Vagina (tissue), 2 donors: ENCODE results near the gene SNAP29. TPM values are rescaled to one million over a fixed set of nuclear protein-coding genes. Genes with fewer than 3 reads are reported as not detected.
"Not testable (repeated sequence)": the region's sequence is repeated elsewhere in the genome, so short reads cannot be mapped to it uniquely, and the experiment has no call there.

ENCODE experiments used
- DNase-seq, 2 donors: peaks; one replicate each; pipeline ENCODE4 v3.0.0-alpha.2; 2017; ENCODE audit errors: extremely low spot score in 2 of 2
- H3K27ac ChIP-seq: fragments of 200-600 bp; sonication (generic); one replicate; pipeline ENCODE4 v1.5.1; 2019
- H3K27me3 ChIP-seq: fragments of 200-600 bp; sonication (generic); one replicate; pipeline ENCODE4 v1.5.1; 2019
- H3K36me3 ChIP-seq, 2 donors: fragments of 200-600 bp; sonication (generic); one replicate each; pipeline ENCODE4 v1.5.1; 2017 to 2019
- H3K4me1 ChIP-seq: fragments of 200-600 bp; sonication (generic); one replicate; pipeline ENCODE4 v1.5.1; 2019
- H3K4me3 ChIP-seq, 2 donors: fragments of 200-600 bp; sonication (generic); 1 replicate in 1 of 2; 2 replicates in 1 of 2; pipeline ENCODE4 v1.5.1; 2016 to 2019
- H3K9me3 ChIP-seq: fragments of 200-600 bp; sonication (generic); one replicate; pipeline ENCODE4 v1.5.1; 2019
- POLR2A ChIP-seq, 2 donors: fragments of 450-650 bp; IDR thresholded peaks; one replicate each; pipeline ENCODE4 v1.6.1; 2017; ENCODE audit warnings: antibody characterized with exemption in 2 of 2, mild to moderate bottlenecking in 2 of 2, moderate library complexity in 2 of 2
- POLR2AphosphoS5 ChIP-seq, 2 donors: sonication (generic); formaldehyde crosslinking; IDR thresholded peaks; one replicate each; pipeline ENCODE4 v1.9.0; 2017; ENCODE audit warnings: antibody characterized with exemption in 2 of 2, mild to moderate bottlenecking in 2 of 2, low read depth in 1 of 2; ENCODE audit not compliant: insufficient read depth in 1 of 2
- intact Hi-C: fragments of 100-400 bp; cut with DNase I; formaldehyde crosslinking; loops from one replicate; pipeline ENCODE4 v1.15.1; 2023
- total RNA-seq: library from RNA; depleted of rRNA; stranded (reverse); fragments of >200 nt; gene quantifications from one replicate; pipeline ENCODE4 v1.2.3, GENCODE V29; 2016
- TF ChIP-seq, protein P1 (sequence below), 3 experiments: fragments of 450-650 bp in 2 of 3; fragments of 200-600 bp in 1 of 3; sonication (generic) in 1 of 3; IDR thresholded peaks; one replicate each; pipeline ENCODE4 v1.5.1; 2017 to 2019; ENCODE audit warnings: antibody characterized with exemption in 3 of 3, mild to moderate bottlenecking in 2 of 3, moderate library complexity in 2 of 3

The SNAP29 gene
- total RNA-seq, 1 donor from 2014 or later, result 18.9 TPM

DNA sequence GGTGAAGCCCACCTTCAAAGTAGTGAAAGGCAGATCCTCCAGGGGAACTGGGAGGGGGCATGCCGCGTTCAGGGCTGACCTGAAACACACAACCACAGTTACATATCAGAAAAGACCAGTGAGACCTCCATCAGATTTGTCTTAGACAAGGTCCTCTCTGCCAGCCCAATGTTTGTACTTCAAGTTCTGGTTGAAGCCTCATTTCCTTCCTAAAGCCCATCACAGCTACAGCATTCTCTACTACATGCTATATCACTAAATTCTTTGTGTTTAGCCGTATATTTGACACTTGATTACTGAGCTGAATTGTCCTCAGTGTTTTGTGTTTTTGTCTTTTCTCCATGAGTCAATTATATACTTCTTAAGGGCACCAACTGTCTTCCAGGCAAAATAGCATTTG, 40.3 kb upstream of the SNAP29 start:
- no peak overlapping the region for H3K27ac ChIP-seq
- peaks cover 0 to 48% of the 10 kb centered on the region in 2 donors for H3K36me3 ChIP-seq
- TF ChIP-seq POLR2A (IDR thresholded peaks at IDR 0.05) (no peak), POLR2AphosphoS5 (IDR thresholded peaks at IDR 0.05; ENCODE audit: insufficient read depth in 1 of 2, low read depth in 1 of 2) (no peak)
- TF ChIP-seq, protein P1, sequence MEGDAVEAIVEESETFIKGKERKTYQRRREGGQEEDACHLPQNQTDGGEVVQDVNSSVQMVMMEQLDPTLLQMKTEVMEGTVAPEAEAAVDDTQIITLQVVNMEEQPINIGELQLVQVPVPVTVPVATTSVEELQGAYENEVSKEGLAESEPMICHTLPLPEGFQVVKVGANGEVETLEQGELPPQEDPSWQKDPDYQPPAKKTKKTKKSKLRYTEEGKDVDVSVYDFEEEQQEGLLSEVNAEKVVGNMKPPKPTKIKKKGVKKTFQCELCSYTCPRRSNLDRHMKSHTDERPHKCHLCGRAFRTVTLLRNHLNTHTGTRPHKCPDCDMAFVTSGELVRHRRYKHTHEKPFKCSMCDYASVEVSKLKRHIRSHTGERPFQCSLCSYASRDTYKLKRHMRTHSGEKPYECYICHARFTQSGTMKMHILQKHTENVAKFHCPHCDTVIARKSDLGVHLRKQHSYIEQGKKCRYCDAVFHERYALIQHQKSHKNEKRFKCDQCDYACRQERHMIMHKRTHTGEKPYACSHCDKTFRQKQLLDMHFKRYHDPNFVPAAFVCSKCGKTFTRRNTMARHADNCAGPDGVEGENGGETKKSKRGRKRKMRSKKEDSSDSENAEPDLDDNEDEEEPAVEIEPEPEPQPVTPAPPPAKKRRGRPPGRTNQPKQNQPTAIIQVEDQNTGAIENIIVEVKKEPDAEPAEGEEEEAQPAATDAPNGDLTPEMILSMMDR (IDR thresholded peaks at IDR 0.05), result no peak
- H3K9me3 ChIP-seq, result no peaks in the 10 kb centered on the region
- no peaks in the 10 kb centered on the region for H3K27me3 ChIP-seq
- no peak for DNase-seq
- H3K4me1 ChIP-seq, result no peaks in the 10 kb centered on the region
- H3K4me3 ChIP-seq, result no peak overlapping the region
- intact Hi-C loops, result no loop called here

DNA sequence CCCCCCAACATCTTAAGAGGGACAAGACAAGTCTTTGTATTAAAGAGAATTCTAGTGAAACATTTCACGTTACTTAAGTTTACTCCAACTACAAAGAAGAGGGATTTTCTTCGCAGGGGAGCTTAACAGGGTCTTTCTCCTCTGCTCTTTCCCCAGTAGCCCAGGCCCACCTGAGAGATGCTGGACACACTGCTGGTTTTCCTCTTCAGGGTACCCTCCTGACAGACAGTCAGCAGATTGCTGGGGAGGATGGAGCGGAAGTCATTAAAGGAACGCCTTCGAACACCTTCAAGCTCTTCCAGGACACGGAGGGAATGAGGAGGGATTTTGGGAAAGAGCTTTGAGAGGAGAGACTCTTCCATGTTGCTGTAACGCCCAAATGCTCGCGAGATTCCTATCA, 39.3 kb upstream of the SNAP29 start:
- TF ChIP-seq, protein P1 (IDR thresholded peaks at IDR 0.05), result no peak
- TF ChIP-seq POLR2A (IDR thresholded peaks at IDR 0.05), result no peak
- no peak for TF ChIP-seq POLR2AphosphoS5 (IDR thresholded peaks at IDR 0.05; ENCODE audit: insufficient read depth in 1 of 2, low read depth in 1 of 2)
- H3K9me3 ChIP-seq, result no peaks in the 10 kb centered on the region
- H3K27me3 ChIP-seq, result no peaks in the 10 kb centered on the region
- no peak for DNase-seq
- no peak overlapping the region for H3K27ac ChIP-seq
- H3K4me1 ChIP-seq, result no peaks in the 10 kb centered on the region
- peaks cover 0 to 53% of the 10 kb centered on the region in 2 donors for H3K36me3 ChIP-seq
- intact Hi-C loops, result no loop called here
- no peak overlapping the region for H3K4me3 ChIP-seq

DNA sequence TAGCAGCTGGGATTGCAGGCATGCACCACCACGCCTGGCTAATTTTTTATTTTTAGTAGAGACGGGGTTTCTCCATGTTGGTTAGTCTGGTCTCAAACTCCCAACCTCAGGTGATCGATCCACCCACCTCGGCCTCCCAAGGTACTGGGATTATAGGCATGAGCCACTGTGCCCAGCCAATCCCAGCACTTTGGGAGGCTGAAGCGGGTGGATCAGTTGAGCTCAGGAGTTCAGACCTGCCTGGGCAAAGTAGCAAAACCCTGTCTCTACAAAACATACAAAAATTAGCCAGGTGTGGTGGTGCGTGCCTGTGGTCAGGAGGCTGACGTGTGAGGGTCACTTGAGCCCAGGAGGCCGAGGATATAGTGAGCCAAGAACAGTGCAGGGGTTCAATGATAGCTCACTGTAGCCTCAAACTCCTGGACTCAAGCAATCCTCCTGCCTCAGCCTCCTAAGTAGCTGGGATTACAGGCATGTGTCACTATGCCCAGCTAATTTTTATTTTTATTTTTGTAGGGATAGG, 37.0 kb upstream of the SNAP29 start:
- H3K36me3 ChIP-seq, result peaks cover 0 to 43% of the 10 kb centered on the region in 2 donors
- DNase-seq, H3K27me3 ChIP-seq, H3K4me3 ChIP-seq, H3K4me1 ChIP-seq, H3K9me3 ChIP-seq, intact Hi-C loops, H3K27ac ChIP-seq: not testable (repeated sequence)

DNA sequence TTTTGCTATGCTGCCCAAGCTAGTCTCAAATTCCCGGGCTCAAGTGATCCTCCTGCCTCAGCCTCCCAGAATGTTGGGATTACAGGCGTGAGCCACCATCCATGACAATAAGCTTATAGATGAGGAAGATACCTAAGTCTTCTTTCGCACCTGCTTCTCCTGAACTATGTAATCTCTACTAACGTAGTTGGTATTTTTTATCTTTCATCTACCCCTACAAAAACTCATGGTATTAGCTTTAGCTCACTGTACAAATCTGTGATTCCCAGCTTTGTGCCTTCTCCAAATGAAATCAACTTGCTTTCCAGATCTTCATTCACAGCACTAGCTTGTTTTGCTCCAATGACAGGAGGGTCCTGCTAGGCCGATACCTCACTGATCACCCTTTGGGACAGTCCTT, 36.6 kb upstream of the SNAP29 start:
- no peaks in the 10 kb centered on the region for H3K27me3 ChIP-seq
- H3K27ac ChIP-seq, result no peak overlapping the region
- no peaks in the 10 kb centered on the region for H3K9me3 ChIP-seq
- TF ChIP-seq, protein P1 (IDR thresholded peaks at IDR 0.05), result no peak
- TF ChIP-seq POLR2AphosphoS5 (IDR thresholded peaks at IDR 0.05; ENCODE audit: insufficient read depth in 1 of 2, low read depth in 1 of 2) (no peak), POLR2A (IDR thresholded peaks at IDR 0.05) (no peak)
- intact Hi-C loops, result no loop called here
- H3K4me1 ChIP-seq, result no peaks in the 10 kb centered on the region
- peaks cover 0 to 39% of the 10 kb centered on the region in 2 donors for H3K36me3 ChIP-seq
- no peak overlapping the region for H3K4me3 ChIP-seq
- no peak for DNase-seq

DNA sequence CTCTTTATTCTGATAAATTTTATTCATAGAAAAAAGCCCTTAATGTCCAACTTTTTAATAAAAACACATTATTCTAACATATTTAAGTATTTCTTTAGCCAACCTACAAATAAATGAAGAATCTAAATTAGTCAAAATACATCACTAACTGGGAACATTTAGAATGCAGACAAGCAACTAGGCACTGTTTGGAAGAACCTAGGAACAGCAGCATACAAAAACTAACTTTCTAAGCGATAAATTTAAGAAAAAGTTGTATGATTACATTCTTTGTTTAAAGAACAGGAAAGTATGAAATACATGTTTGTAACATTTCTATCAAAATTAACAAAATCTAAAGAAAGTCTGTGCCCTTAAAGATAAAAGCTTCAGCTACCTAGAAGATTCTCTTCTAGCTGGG, 35.5 kb upstream of the SNAP29 start:
- intact Hi-C loops, result no loop called here
- Histone ChIP-seq H3K4me1 (no peaks in the 10 kb centered on the region), H3K36me3 (peaks cover 0 to 38% of the 10 kb centered on the region in 2 donors), H3K27ac (no peak overlapping the region), H3K27me3 (no peaks in the 10 kb centered on the region), H3K9me3 (no peaks in the 10 kb centered on the region), H3K4me3 (no peak overlapping the region)
- no peak for DNase-seq
- TF ChIP-seq POLR2A (IDR thresholded peaks at IDR 0.05) (no peak), POLR2AphosphoS5 (IDR thresholded peaks at IDR 0.05; ENCODE audit: insufficient read depth in 1 of 2, low read depth in 1 of 2) (no peak)
- TF ChIP-seq, protein P1 (IDR thresholded peaks at IDR 0.05), result no peak

DNA sequence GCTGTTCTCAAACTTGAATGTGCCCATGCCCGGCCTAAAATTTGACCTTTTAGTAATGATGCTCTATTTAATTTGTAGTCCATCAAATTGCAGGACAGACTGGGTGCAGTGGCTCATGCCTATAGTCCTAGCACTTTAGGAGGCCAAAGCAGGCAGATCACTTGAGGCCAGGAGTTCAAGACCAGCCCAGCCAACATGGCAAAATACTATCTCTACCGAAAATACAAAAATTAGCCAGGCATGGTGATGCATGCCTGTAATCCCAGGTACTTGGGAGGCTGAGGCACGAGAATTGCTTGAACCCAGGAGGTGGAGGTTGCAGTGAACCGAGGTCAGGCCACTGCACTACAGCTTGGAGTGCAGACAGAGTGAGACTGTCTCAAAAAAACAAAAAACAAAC, 33.6 kb upstream of the SNAP29 start:
- peaks cover 0 to 33% of the 10 kb centered on the region in 2 donors for H3K36me3 ChIP-seq
- H3K9me3 ChIP-seq, DNase-seq, H3K4me1 ChIP-seq, H3K4me3 ChIP-seq, intact Hi-C loops, H3K27ac ChIP-seq, H3K27me3 ChIP-seq: not testable (repeated sequence)
